HG02943 (cell line): ENCODE results near the gene SKI.
"Not testable (repeated sequence)": the region's sequence is repeated elsewhere in the genome, so short reads cannot be mapped to it uniquely, and the experiment has no call there.

Source experiments
- ATAC-seq: cut with Tn5 transposase; IDR thresholded peaks from one replicate; pipeline ENCODE4 v1.9.1; 2021; ENCODE audit warnings: mild to moderate bottlenecking, low read depth, moderate library complexity; ENCODE audit not compliant: unreplicated experiment

Gene SKI

DNA sequence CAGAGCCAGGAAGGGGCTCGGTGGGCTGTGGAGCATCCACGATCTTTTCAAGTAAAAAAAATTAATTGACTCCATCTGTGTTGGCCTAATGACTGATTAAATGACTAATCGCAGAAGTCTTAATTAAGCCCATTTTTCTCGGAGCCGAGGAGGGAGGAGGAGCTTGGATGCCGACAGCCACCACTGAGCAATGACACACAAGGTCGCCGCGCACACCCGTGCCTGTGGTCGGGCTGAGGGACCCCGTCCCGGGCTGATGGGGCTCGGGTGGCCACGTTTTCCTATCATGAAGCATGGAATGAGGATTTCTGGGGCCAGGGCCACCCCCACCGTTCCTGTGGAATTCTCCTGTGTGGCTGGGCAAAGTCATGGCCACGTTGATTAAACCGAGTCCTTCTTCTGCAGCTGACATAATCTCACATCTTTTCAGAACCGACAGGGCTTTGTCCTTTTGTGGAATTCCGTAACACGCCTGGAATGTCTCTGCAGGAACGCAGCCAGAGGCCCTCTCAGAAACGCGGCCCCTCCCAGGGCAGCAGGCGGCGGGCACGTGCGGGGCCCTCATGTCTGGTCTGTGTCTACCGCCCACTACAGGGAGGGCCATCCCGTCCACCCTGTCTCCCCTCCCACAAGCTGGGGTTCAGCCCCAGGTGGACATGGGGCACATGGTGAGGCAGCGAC lies 102.5 kb downstream of the SKI start:
- no peak for ATAC-seq

DNA sequence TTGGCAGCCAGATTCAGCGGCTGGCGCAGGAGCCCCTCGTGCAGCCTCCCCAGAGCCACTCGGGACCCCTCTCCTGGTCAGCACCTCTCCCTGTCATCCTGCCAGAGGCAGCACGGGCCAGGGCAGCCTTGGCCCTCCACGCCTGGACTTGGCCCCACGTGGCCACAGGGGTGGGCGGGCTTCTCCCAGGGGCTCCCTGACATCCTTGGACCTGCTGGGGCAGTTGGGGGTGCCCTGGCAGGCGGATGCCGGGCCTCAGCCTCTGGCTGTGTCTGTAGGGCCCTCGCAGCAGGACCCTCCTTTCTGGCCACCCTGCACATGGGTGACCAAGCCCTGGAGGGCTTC lies 103.1 kb downstream of the SKI start:
- no peak for ATAC-seq

DNA sequence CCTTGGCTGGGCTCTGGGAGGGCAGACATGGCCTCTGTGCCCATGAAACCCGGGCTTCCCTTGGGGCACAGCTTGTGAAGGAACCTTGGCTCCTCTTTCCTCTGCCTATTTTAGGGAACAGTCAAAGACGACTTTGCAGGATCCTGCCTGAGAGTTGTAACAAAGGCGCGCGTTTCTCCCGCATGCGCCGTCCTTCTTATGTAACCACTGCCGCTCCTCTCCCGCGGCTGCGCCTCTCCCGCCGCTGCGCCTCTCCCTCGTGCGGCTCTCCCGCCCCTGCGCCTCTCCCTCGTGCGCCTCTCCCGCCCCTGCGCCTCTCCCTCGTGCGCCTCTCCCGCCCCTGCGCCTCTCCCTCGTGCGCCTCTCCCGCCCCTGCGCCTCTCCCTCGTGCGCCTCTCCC lies 103.5 kb downstream of the SKI start:
- not testable (repeated sequence) for ATAC-seq

DNA sequence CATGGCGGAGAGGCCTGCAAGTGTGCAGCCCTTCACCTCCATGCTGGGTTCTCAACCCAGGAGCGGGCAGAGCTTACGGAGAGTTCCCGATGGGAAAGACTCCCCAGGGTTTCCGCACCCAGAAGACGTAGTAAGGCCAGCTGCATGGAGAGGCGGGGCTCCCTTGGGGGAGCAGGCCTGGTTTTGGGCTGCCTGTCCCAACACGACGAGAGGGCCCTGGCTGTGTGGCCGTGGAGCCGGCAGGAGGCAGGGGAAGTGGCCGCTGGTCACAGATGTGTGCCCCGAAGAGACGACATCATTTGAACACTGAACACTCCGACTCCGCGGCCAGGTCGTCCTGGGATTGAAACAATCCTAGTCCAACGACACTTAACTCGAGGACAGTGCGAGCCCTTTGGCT lies 106.2 kb downstream of the SKI start:
- no peak for ATAC-seq

DNA sequence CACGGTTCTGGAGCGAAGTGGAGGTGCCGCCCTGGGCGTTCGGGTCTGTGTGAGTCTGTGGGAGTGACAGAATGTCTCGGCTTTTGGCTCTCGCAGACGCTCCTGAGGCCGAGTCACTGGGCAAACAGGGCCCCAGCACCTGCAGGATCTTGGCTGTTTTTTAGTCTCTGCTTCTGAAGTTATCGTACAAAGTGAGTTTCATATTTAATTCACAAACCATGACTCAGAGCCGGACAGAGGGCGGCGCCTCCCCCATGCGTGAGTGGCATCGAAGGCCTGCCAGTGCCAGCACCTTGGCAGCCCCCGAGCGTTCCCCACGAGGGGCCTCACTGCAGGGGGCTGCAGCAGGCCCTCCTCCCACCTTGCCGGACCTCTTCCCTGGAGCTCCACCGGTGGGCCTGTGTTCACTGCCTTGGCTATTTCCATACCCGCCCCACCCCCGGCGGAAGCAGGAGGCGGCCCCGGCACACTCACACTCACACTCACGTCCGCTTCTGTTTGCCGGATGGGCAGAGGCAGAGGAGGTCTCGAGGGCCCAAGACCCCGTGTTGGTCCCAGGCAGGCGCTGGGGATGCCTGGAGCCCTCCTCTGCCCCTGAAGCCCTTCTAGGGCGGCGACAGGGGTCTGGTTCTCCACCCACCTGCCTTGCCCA lies 106.9 kb downstream of the SKI start:
- ATAC-seq = no peak

DNA sequence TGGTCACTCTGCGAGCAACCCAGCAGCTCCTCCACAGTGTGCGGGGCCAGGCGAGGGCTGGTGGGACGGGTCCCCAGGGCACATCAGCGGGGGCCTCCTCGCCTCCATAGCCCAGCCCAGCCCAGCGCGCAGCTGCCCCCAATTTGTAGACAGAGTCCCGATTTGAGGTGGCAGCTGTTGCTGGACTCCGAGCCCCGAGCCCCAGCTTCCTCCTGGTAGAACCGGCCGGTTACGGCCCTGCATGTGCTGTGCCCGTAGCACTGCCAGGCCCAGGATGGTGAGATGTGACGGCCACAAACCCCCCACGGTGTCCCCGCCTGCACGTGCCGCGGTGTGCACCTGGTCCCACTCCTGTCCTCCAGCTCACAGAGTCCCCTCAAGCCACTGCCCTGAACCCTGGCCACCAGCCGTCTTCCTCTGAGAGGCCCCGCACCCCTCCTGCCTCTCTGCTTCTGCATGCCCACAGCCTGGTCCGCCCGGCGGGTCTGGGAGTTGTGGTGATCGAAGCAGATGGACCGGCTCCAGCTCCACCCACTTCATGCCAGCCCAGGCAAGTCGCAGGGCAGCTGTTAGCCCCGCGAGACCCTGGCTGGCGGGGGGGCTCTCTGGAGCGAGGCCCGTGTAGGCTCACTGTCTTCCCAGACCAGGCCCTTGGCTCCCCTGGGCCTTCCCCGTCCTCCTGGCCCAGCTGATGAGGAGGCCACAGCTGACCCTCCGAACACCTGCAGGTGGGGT lies 107.8 kb downstream of the SKI start:
- ATAC-seq = no peak

DNA sequence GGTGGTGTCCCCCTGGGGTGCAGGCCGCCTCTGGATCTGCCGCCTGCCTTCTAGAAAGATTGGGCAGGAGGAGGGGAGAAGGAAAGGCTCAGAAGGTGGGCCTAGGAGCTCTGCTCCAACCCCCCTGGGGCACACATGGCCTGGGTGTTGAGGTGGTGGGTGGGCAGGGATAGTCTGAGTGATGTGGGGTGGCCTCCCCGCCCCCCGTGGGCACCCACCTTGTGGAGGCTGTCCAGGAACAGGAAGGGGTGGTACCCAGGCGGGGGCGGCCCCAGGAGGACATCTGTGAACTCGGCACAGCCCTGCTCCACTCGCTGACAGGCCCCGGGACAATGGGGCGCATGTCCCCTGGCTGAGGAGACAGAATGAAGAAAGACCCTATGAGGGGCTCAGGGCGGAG lies 108.4 kb downstream of the SKI start:
- no peak for ATAC-seq

DNA sequence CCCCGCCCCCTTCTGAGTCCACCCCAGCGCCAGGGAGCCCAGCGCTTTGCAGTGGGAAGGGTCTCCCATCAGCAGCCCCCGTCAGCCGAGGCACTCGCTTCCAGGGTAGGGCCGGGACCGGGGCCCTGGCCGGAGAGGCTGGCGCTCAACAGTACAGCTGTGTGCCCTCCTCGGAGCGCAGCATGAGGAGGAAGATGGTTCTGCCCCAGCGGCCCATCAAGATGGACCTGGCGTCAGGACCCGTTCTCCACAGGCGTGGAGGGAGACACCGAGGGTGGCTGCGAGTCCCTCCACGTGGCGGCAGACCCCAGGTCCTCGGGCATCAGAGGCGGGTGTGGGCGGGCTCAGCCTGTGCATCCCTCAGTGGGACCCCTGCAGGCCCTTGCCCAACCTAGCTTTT lies 109.0 kb downstream of the SKI start:
- ATAC-seq = no peak

DNA sequence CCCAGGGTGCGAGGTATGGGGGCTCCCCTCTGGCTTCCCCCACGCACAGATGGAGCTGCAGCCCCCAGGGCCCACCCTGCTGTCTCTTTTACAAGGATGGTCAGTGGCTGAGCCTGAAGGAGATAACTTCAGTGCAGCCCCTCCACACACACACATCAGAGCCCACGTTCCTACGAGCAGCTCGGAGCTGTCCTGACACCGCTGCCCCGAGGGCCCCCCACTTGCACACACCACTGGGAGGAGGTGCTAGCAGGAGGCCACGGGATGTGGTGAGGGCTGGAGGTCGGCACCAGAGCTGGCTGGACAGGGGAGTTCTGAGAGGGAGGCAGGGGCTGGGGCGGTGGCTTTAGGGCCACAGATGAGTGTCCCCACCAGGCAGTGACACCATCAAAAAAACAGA lies 109.4 kb downstream of the SKI start:
- no peak for ATAC-seq

DNA sequence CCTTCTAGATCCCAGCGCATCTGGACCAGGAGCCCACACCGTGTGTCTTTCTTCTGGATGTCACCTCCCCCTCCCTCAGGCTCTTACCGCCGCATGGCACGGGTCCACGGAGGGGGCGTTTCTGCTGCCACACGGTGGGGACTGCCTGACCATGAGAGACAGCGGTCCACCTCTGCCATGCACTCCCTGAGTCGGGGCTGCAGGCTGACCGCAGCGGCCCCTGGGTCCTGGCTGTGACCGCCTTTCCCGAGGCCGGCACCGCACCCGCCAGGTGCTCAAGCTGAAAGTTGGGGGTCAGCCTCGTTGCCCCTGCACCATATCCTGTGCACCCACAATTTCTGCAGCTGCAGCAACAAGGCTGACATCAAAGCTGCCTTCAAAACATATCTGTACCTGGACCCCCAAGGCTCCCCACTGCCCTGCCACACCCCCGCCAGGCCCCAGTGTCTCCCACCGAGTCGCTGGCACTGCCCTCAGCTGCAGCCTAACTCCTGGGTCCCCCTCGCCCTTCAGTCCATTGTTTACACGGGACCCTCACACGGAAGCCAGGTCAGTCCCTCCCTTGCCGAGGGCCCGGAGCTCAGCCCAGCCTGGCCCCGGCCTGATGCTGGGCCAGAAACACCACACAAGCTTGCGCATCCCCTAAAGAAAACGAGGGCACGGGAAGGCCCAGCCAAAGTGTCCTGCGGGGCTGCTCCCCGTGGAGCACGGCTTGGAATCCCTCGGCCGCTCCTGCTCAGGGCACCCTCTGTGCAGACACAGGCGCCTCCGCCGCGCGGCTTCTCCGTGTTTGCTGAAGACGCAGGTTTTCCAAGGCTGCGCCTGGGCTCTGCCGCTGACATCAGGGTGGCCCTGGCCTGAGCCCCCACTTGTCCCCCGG lies 111.3 kb downstream of the SKI start:
- no peak for ATAC-seq

DNA sequence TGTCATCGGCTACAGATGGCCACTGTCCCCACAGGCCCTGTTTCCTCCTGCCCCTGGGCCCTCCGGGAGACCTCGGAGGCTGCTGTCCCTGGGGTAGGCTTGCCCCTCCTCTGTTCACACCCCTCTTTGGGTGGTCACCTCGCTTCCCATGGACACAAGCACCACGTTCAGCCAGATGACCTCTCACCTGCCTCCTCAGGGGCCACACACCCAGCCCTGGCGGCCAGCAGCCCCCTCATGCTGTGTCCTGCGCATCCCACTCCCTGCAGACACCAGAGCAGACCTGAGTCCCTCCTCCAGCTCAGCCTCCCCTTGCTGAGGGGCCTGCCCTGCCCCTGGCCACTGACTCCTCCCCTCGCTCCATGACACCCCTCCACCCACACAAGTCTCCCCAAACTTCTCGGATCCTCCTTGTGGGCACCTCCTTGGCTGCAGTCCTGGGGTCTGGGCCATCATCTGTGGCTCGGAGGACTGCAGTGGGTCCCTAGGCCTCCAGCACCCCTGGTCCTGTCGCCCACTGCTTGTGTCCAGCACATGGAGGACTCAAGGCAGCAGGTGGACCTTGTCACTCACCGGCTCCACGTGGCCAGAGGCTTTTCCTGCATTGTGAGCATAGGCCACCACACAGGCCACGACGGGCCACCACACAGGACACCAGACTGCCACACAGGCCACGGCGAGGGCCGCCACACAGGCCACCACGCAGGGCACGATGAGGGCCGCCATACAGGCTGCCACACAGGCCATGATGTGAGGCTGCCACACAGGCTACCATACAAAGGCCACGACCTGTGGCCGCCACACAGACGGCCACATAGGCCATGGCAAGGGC lies 112.2 kb downstream of the SKI start:
- no peak for ATAC-seq

DNA sequence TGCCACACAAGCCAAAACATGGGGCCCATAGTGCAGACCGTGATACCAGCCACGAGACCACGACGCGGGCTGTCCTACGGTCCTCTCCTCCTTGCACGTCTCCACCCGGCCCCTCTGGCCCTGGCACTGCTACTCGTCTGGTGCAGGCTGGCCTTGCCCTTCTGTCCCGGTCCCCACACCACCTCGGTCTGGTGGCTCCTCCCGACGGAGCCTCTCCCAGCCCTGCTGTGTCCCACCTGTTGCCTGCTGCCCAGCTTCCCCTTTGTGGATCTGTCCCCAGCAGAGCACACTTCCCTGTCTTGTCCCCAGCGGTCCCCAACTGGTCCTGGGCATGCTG lies 112.8 kb downstream of the SKI start:
- ATAC-seq = no peak

DNA sequence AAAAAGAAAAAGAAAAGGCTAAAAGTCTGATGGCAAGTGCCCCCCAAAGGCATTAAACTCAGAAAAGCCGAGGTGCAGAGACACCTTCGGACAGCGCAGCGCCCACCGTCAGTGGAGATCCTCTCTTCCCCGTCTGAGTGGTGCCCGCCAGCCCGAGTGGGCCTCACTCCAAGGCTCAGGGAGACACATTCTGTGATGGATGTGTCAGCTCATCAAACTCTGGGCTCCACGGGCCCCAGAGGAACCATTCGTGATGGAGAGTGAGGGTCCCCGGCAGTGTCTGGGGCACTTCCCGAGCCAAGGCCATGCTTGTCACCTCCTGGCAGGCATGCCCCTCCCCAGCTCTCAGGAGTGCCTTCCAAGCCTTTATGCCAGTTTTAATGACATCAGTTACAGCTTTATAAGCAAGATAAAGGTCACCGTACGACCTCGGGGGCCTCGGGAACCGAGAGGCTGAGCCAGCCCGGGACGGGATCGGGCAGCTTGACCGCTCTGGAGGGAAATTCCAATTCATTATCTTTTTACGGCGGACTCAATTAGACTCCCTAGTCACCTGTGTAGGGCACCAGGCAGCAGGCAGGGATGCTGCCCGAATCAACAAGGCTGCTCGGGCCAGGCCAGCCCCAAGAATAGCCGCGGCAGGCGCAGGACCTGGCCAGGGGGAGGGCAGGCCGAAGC lies 113.7 kb downstream of the SKI start:
- no peak for ATAC-seq

DNA sequence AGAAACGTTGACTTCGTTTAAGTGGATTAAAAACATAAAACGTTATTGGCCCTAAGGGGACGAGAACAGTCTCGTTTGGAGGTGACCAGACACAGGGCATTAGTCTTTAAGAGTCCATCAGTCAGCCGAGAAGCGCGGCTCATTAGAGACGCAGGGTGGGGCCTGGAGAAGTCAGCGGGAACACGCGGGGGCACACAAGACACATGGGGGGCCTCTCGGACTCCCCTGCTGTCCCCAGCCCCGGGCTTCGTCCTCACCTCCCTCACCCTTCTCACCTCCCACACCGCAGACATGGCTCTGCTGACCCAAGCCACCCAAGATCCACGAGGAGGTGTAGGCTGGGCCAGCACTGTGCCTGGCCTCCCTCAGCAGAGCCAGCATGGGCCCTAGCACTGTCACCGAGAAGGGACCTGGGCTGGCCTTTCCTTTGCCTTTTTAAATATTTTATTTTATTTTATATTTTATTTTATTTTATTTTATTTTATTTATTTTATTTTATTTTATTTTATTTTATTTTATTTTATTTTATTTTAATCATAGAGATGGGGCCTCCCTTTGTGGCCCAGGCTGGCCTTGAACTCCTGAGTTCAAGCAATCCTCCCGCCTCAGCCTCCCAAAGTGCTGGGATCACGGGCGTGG lies 114.4 kb downstream of the SKI start:
- ATAC-seq = no peak

DNA sequence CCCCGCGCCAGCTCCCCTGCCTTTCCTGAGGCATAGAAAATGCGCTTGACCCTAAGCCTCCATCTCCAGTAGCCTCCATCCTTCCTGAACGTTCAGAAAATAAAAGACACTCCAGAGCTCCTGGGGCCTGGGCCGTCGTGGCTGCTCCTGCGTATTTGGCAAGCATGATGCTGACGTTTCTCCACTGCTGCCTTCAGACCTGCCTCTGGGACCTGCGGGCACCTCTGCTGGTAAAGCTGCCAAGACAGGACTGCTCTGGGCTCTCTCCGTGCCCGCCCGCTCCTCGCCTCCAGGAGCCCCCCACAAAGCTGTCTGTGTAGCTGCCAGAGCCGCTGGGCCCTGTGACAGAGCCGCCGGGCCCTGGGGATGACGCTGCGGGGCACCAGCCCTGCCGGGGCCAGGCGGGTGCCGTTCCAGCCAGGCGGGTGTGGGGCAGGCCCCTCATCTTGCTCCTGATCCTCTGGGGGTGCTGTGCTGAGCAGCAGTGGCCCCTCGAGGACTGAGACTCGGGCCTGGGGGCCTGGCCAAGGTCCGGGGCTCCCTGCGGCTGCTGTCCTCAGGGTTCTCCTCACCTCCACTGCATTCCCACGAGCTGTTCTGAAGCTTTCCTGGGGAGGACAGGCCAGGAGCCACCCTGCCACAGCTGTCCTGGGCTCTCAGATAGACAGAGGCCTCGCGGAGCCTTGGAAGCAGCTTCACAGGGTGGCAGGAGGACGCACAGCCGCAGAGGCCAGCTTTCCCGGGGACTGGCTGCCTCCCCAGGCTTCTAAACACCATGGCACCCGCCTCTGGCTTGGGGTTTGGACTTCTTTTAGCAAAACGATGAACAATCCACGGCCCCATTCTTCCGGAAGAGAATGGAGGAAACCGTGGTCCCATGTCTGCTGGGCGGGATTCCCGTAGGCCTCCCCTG lies 115.2 kb downstream of the SKI start:
- ATAC-seq = no peak

DNA sequence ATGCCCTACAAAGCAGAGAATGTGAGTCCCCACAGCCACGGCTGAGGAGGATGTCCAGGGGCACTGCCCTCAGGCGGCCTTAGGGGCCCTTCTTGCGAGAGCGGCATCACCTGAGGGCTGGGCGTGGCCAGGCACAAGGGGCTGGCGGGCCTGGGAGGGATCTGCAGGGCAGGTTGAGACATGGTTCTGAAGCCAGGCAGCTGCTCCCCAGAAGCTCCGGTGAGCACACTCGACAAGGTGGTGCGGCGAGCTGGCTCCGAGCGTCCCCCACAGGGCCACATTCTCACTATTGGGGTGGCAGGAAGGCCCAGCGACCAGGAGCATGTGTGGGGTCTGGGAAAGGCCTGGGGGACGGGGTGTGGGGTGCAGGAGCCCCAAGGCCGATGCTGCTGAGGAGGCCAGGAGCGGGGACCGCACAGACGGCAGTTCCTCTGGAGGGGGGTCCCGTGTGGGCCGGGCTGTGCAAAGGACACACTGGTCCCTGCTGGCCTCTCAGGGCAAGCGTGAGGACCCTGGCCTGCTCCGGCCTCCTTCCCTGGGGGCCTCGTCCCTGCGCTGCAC lies 116.1 kb downstream of the SKI start:
- no peak for ATAC-seq

DNA sequence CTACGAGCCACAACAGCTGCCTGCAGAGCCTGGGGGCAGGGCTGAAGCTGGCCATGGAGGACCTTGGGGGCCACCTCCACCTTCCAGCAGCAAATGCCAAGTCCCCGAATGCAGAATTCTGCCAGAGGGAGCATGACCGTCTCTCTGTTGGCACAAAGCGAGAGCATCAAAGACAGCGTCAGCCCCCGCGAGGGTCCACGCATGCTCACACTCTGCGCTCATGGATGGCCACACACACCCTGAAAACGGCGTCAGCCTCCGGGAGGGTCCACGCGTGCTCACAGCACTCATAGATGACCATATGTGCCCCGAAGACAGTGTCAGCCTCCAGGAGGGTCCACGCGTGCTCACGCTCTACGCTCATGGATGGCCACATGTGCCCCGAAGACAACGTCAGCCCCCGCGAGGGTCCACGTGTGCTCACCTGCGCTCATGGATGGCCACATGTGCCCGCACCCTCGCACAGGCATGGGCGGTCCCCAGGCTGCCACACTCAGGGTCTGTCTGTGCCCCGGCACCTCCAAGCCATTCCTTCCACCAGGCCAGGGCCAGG lies 116.7 kb downstream of the SKI start:
- no peak for ATAC-seq
